Hepatocyte (in vitro differentiated cells): Measurements from ENCODE around the gene PPP4R4. TPM values are rescaled to one million over a fixed set of nuclear protein-coding genes. Genes with fewer than 3 reads are reported as not detected.

Experiments used
- DNase-seq: peaks from one replicate; pipeline ENCODE4 v3.0.0-alpha.2; 2016; ENCODE audit warnings: low spot score
- H2AFZ ChIP-seq: fragments of 200-600 bp; sonication (generic); 2 replicates; pipeline ENCODE4 v1.6.0; 2016; ENCODE audit warnings: antibody characterized with exemption, mild to moderate bottlenecking
- H3K27ac ChIP-seq: fragments of 200-600 bp; sonication (generic); 2 replicates; pipeline ENCODE4 v1.5.1; 2016; ENCODE audit warnings: mild to moderate bottlenecking
- H3K27me3 ChIP-seq: fragments of 200-600 bp; sonication (generic); 2 replicates; pipeline ENCODE4 v1.6.1; 2016
- H3K36me3 ChIP-seq: fragments of 200-600 bp; sonication (generic); replicated peaks from 2 replicates; pipeline ENCODE4 v1.5.1; 2016; ENCODE audit warnings: low read depth; ENCODE audit not compliant: insufficient read depth
- H3K4me1 ChIP-seq: fragments of 200-600 bp; sonication (generic); 2 replicates; pipeline ENCODE4 v1.5.1; 2016; ENCODE audit warnings: mild to moderate bottlenecking, moderate library complexity; ENCODE audit not compliant: insufficient read depth
- H3K4me2 ChIP-seq: fragments of 200-600 bp; sonication (generic); 2 replicates; pipeline ENCODE4 v1.6.0; 2016
- H3K4me3 ChIP-seq: fragments of 200-600 bp; sonication (generic); 2 replicates; pipeline ENCODE4 v1.5.1; 2016; ENCODE audit warnings: mild to moderate bottlenecking
- H3K79me2 ChIP-seq: fragments of 200-600 bp; sonication (generic); 2 replicates; pipeline ENCODE4 v1.6.0; 2017; ENCODE audit warnings: mild to moderate bottlenecking
- H3K9me2 ChIP-seq: fragments of 200-600 bp; sonication (generic); replicated peaks from 2 replicates; pipeline ENCODE4 v1.6.0; 2017; ENCODE audit warnings: mild to moderate bottlenecking; ENCODE audit not compliant: insufficient read depth
- H3K9me3 ChIP-seq: fragments of 200-600 bp; sonication (generic); 2 replicates; pipeline ENCODE4 v1.5.1; 2016; ENCODE audit warnings: low read depth, mild to moderate bottlenecking
- H4K20me1 ChIP-seq: fragments of 200-600 bp; sonication (generic); 2 replicates; pipeline ENCODE4 v1.6.0; 2016; ENCODE audit warnings: mild to moderate bottlenecking; ENCODE audit not compliant: insufficient read depth, poor library complexity, severe bottlenecking
- EZH2 ChIP-seq: fragments of 200-600 bp; sonication (generic); IDR thresholded peaks from 2 replicates; pipeline ENCODE4 v1.6.1; 2016; ENCODE audit warnings: antibody characterized with exemption, mild to moderate bottlenecking, borderline replicate concordance
- EZH2phosphoT487 ChIP-seq: fragments of 200-600 bp; sonication (generic); IDR thresholded peaks from one replicate; pipeline ENCODE4 v1.6.1; 2018; ENCODE audit warnings: antibody characterized with exemption, mild to moderate bottlenecking, low read depth, moderate library complexity; ENCODE audit not compliant: unreplicated experiment, severe bottlenecking
- WGBS: methylation state at CpG from one replicate; pipeline ENCODE4 v1.1.6; 2016; ENCODE audit warnings: low lambda C conversion rate; ENCODE audit errors: missing lambda C conversion rate; 5-methylcytosine and 5-hydroxymethylcytosine counted together
- polyA plus RNA-seq: library from polyadenylated mRNA; unstranded; fragments of >200 nt; fragmentation: Nextera tagmentation; extraction: Ambion mirVana; gene quantifications from 2 replicates; pipeline ENCODE4 v1.2.1, GENCODE V29; 2016
- total RNA-seq: library from RNA; depleted of rRNA; stranded (reverse); fragments of >200 nt; gene quantifications from 2 replicates; pipeline ENCODE4 v1.2.3, GENCODE V29; 2014
- TF ChIP-seq, protein P1 (sequence below): fragments of 200-600 bp; sonication (generic); IDR thresholded peaks from 2 replicates; pipeline ENCODE4 v1.5.1; 2016; ENCODE audit warnings: antibody characterized with exemption, mild to moderate bottlenecking; ENCODE audit not compliant: poor library complexity

PPP4R4 gene, protein sequence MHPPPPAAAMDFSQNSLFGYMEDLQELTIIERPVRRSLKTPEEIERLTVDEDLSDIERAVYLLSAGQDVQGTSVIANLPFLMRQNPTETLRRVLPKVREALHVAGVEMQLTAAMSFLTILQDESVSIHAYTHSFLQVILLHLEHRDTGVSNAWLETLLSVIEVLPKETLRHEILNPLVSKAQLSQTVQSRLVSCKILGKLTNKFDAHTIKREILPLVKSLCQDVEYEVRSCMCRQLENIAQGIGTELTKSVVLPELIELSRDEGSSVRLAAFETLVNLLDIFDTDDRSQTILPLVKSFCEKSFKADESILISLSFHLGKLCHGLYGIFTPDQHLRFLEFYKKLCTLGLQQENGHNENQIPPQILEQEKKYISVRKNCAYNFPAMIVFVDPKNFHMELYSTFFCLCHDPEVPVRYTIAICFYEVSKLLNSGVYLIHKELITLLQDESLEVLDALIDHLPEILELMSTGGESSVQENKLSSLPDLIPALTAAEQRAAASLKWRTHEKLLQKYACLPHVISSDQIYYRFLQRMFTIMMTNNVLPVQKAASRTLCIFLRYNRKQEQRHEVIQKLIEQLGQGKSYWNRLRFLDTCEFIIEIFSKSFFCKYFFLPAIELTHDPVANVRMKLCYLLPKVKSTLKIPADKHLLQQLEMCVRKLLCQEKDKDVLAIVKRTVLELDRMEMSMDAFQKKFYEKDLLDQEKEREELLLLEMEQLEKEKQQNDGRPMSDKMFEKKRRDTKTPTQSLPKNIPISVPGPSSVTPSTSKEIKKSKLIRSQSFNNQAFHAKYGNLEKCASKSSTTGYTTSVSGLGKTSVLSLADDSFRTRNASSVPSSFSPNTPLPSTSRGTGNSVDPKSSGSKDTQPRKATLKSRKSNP
- 2.3 and 3.8 TPM in 2 replicates for total RNA-seq
- polyA plus RNA-seq = 0.61 and 1.0 TPM in 2 replicates

DNA sequence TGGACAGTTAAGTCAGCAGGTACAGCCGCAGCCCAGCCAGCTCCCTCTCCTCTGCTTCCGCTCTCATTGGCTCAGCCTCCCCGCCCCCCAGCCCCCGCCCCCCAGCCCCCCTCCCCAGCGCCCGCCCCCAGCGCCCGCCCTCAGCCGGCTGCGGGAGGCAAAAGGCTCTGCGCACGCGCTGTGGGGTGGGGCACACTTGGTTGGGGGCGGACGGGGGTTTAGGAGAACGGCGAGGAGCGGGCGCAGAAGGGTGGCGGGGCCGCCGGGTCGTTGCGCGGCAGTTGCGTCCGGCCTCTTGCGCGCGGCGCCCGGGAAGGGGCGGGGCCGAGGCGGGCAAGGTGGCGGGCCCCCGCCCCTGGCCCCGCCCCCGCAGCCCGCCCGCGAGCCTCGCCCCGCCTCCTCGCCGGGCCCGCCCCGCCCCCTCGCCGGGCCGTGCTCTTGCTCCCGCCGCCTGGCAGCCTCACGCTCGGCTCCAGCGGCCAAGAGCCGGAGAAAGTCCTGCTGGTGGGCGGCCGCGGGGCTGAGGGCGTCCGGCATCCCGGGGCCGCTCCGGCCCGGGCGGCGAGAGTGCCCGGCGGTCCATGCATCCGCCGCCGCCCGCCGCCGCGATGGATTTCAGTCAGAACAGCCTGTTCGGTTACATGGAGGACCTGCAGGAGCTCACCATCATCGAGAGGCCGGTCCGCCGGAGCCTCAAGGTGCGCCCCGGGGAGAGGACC, at the start of gene PPP4R4:
Gene PPP4R4, plus strand, starts transcription at position 438 of the 719 bp plus-strand sequence. Its CDS starts 144 bp downstream, at position 582.
- DNase-seq = peak; percentile 96
- peak within 1 kb of the TSS; percentile 97 for H2AFZ ChIP-seq
- H4K20me1 ChIP-seq = no peaks in the 10 kb centered on the region
- H3K27me3 ChIP-seq = peaks cover 56% of the 10 kb centered on the region
- H3K4me2 ChIP-seq = peak within 1 kb of the TSS; percentile 99
- TF ChIP-seq EZH2phosphoT487 (no peak), EZH2 (no peak)
- TF ChIP-seq, protein P1, sequence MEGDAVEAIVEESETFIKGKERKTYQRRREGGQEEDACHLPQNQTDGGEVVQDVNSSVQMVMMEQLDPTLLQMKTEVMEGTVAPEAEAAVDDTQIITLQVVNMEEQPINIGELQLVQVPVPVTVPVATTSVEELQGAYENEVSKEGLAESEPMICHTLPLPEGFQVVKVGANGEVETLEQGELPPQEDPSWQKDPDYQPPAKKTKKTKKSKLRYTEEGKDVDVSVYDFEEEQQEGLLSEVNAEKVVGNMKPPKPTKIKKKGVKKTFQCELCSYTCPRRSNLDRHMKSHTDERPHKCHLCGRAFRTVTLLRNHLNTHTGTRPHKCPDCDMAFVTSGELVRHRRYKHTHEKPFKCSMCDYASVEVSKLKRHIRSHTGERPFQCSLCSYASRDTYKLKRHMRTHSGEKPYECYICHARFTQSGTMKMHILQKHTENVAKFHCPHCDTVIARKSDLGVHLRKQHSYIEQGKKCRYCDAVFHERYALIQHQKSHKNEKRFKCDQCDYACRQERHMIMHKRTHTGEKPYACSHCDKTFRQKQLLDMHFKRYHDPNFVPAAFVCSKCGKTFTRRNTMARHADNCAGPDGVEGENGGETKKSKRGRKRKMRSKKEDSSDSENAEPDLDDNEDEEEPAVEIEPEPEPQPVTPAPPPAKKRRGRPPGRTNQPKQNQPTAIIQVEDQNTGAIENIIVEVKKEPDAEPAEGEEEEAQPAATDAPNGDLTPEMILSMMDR = no peak
- H3K4me3 ChIP-seq = peak within 1 kb of the TSS; percentile 84
- H3K9me3 ChIP-seq = no peaks in the 10 kb centered on the region
- H3K9me2 ChIP-seq = no peaks in the 10 kb centered on the region
- peak within 1 kb of the TSS; percentile 61 for H3K27ac ChIP-seq
- no peaks in the 10 kb centered on the region for H3K79me2 ChIP-seq
- no peaks in the 10 kb centered on the region for H3K36me3 ChIP-seq
- H3K4me1 ChIP-seq = peaks cover 9% of the 10 kb centered on the region
- WGBS = 0% methylated on average over 9 of the region's 84 CpGs

DNA sequence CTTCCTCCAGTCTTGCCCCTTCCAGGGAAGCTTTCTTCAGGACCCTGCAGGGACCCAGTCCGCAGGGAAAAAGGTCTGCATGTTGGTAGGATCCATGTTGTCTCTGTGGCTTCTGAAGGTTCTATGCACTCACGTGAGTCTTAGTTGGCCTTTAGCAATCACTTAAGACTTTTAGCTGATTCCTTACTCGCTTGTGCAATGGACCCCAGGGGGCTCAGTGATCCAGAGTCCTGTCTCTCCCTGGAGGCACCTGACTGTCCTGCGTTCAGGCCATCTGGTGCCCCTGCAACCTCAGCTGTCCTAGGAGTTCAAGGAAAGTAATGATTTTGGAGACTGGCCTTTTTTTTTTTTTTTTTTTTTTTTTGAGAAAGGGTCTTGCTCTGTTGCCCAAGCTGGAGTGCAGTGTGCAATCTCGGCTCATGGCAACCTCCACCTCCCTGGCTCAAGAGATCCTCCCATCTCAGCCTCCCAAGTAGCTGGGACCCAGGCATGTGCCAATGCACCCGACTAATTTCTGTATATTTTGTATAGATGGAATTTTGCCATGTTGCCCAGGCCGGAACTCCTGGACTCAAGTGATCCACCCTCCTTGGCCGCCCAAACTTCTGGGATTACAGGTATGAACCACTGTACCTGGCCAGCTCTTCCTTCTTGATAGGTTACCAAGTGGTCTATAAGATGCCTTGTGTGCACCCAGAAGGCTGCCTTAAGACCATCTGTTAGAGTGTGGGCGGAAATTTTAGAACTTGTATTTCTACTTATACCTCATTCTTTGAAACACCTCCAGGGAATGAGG, 49.3 kb upstream of the PPP4R4 start:
- H3K27me3 ChIP-seq = no peaks in the 10 kb centered on the region
- no peaks in the 10 kb centered on the region for H3K4me1 ChIP-seq
- TF ChIP-seq EZH2phosphoT487 (no peak), EZH2 (no peak)
- TF ChIP-seq, protein P1 = no peak

DNA sequence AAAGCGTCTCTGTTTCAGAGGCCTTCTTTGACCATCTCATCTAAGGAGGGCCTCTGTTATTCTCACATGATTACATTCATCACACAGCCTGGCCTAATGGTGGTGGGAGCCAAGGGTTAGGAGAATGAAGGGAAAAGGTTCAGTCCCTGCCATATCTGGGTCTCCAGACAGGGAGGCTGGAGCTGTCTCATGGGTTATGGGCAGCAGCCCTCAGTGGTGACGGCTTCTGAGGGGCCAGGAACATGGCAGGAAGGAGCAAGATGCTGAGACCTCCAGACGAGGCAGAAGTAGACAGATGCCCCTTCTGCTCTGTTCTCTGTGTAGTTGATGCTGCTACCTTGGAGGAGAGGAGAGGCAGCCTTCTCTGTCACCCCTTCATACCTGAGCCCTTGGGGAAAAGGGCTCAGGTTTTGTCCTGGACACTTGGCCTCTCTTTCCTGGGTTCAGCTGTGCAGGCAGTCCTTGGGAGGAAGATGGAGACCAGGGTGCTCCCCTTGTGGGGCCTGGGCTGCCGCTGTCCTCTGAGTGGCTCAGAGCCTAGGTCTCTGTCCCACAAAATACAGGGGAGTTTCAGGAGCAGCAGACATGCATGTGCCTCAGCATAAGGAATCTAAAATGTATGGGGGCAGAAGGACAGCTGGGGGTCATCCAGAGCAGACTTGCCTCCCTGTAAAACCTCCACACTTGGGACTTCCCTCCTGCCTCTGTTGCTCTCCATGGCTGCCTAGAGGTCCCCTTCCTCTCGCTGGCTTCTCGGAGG, 48.3 kb upstream of the PPP4R4 start:
- Histone ChIP-seq H3K4me2 (no peak overlapping the region), H3K9me2 (no peaks in the 10 kb centered on the region)

More for the DNA sequence above, 49.3 kb upstream of the PPP4R4 start:
- 85% methylated on average over 9 of the region's 9 CpGs for WGBS
- H2AFZ ChIP-seq = no peak overlapping the region
- no peak overlapping the region for H3K4me2 ChIP-seq
- no peak for DNase-seq
- no peaks in the 10 kb centered on the region for H4K20me1 ChIP-seq
- H3K9me3 ChIP-seq = no peaks in the 10 kb centered on the region
- no peak overlapping the region for H3K27ac ChIP-seq
- H3K9me2 ChIP-seq = no peaks in the 10 kb centered on the region
- H3K36me3 ChIP-seq = no peaks in the 10 kb centered on the region
- H3K79me2 ChIP-seq = no peaks in the 10 kb centered on the region
- no peak overlapping the region for H3K4me3 ChIP-seq

More for the DNA sequence above, 48.3 kb upstream of the PPP4R4 start:
- Histone ChIP-seq H2AFZ (no peak overlapping the region), H3K27me3 (no peaks in the 10 kb centered on the region), H3K27ac (no peak overlapping the region), H3K4me1 (no peaks in the 10 kb centered on the region), H3K36me3 (no peaks in the 10 kb centered on the region), H3K9me3 (no peaks in the 10 kb centered on the region), H3K79me2 (no peaks in the 10 kb centered on the region), H4K20me1 (no peaks in the 10 kb centered on the region), H3K4me3 (no peak overlapping the region)
- WGBS = 94% methylated on average over 6 of the region's 6 CpGs
- TF ChIP-seq EZH2 = no peak
- TF ChIP-seq, protein P1 = no peak
- no peak for TF ChIP-seq EZH2phosphoT487
- no peak for DNase-seq
